Activated CD4-positive, alpha-beta T cell treated with anti-CD3 and anti-CD28 coated beads, Interleukin-2, amount 50 U/mL, for 1 hour (primary cell): Measurements from ENCODE around the gene FNDC11.

Experiments
- DNase-seq: peaks from one replicate; pipeline ENCODE4 v3.0.0-alpha.2; 2020

Gene FNDC11

GRCh38 chr20:63540417-63541186 lies 13.4 kb upstream of the FNDC11 start:
- no peak for DNase-seq

- DNase-seq, result no peak
These were observed 12.6 kb upstream of the FNDC11 start for GRCh38 chr20:63541371-63541770.

- DNase-seq, result no peak
These were observed 11.9 kb upstream of the FNDC11 start for GRCh38 chr20:63542031-63542559.

GRCh38 chr20:63542696-63543095 lies 11.3 kb upstream of the FNDC11 start:
- no peak for DNase-seq

- no peak for DNase-seq
These were observed 10.8 kb upstream of the FNDC11 start for GRCh38 chr20:63543131-63543530.

GRCh38 chr20:63543733-63544132 lies 10.2 kb upstream of the FNDC11 start:
- DNase-seq, result no peak

- DNase-seq, result no peak
These were observed 9.6 kb upstream of the FNDC11 start for GRCh38 chr20:63544241-63544957.

GRCh38 chr20:63544958-63545516 lies 8.9 kb upstream of the FNDC11 start:
- DNase-seq, result no peak

- DNase-seq, result no peak
These were observed 8.1 kb upstream of the FNDC11 start for GRCh38 chr20:63545814-63546213.

GRCh38 chr20:63546256-63546955 lies 7.6 kb upstream of the FNDC11 start:
- DNase-seq, result no peak

GRCh38 chr20:63546956-63547724 lies 6.8 kb upstream of the FNDC11 start:
- DNase-seq, result no peak

GRCh38 chr20:63547725-63548480 lies 6.1 kb upstream of the FNDC11 start, which contains the start of gene SRMS:
Gene SRMS, minus strand, starts transcription at chr20:63547749. Its CDS starts 286 bp downstream, at chr20:63547463.
- no peak for DNase-seq

- DNase-seq, result no peak
These were observed 5.4 kb upstream of the FNDC11 start for GRCh38 chr20:63548542-63548941.

- DNase-seq, result no peak
These were observed 4.9 kb upstream of the FNDC11 start for GRCh38 chr20:63549019-63549418.

- no peak for DNase-seq
These were observed 4.2 kb upstream of the FNDC11 start for GRCh38 chr20:63549679-63550282.

GRCh38 chr20:63551068-63551467 lies 2.9 kb upstream of the FNDC11 start:
- no peak for DNase-seq

- DNase-seq, result peak; percentile 46
These were observed 1.3 kb upstream of the FNDC11 start for GRCh38 chr20:63552481-63553249.

GRCh38 chr20:63553251-63553932 lies 567 bp upstream of the FNDC11 start:
- DNase-seq, result peak; percentile 96
